Stimulated activated CD8-positive, alpha-beta memory T cell treated with anti-CD3 and anti-CD28 coated beads, Interleukin-15, amount 100 ng/mL, for 24 hours (primary cell): ENCODE results near the gene CTU1.

ENCODE experiments used
- DNase-seq: peaks from one replicate; pipeline ENCODE4 v3.0.0-alpha.2; 2020; ENCODE audit warnings: low read depth

Gene CTU1

GRCh38 chr19:51103926-51104341, 4.3 kb downstream of the CTU1 start:
- no peak for DNase-seq

- no peak for DNase-seq
These were observed 5.2 kb downstream of the CTU1 start for GRCh38 chr19:51102991-51103390.

- DNase-seq = no peak
These were observed 6.9 kb downstream of the CTU1 start for GRCh38 chr19:51101171-51101865.

- no peak for DNase-seq
These were observed 7.6 kb downstream of the CTU1 start for GRCh38 chr19:51100601-51101000.

GRCh38 chr19:51099047-51099382, 9.2 kb downstream of the CTU1 start:
- DNase-seq = no peak

- no peak for DNase-seq
These were observed 9.7 kb downstream of the CTU1 start for GRCh38 chr19:51098365-51099046.

- DNase-seq = no peak
These were observed 10.4 kb downstream of the CTU1 start for GRCh38 chr19:51097796-51098195.

GRCh38 chr19:51097166-51097738, 11.0 kb downstream of the CTU1 start:
- DNase-seq = peak; percentile 51

GRCh38 chr19:51096473-51097165, 11.6 kb downstream of the CTU1 start:
- DNase-seq = no peak

GRCh38 chr19:51094696-51095279, 13.4 kb downstream of the CTU1 start:
- DNase-seq = peak; percentile 21

GRCh38 chr19:51093510-51094345, 14.5 kb downstream of the CTU1 start:
- DNase-seq = no peak

GRCh38 chr19:51093101-51093500, 15.1 kb downstream of the CTU1 start:
- DNase-seq = no peak

- no peak for DNase-seq
These were observed 16.0 kb downstream of the CTU1 start for GRCh38 chr19:51091895-51092873.

GRCh38 chr19:51091126-51091525, 17.1 kb downstream of the CTU1 start:
- no peak for DNase-seq

GRCh38 chr19:51090471-51090870, 17.7 kb downstream of the CTU1 start:
- no peak for DNase-seq

- DNase-seq = no peak
These were observed 18.4 kb downstream of the CTU1 start for GRCh38 chr19:51089786-51090185.

GRCh38 chr19:51086153-51086850, 21.9 kb downstream of the CTU1 start:
- no peak for DNase-seq

GRCh38 chr19:51084505-51084904, 23.7 kb downstream of the CTU1 start:
- no peak for DNase-seq

GRCh38 chr19:51083783-51084182, 24.4 kb downstream of the CTU1 start:
- no peak for DNase-seq

- DNase-seq = no peak
These were observed 25.0 kb downstream of the CTU1 start for GRCh38 chr19:51083181-51083580.
